Measurements from ENCODE around the gene SNRPE. TPM values are rescaled to one million over a fixed set of nuclear protein-coding genes. Genes with fewer than 3 reads are reported as not detected.
A peak's percentile ranks its signal among the peaks of the same experiment; 100 is the strongest.
"Not testable (repeated sequence)": the region's sequence is repeated elsewhere in the genome, so short reads cannot be mapped to it uniquely, and the experiment has no call there.

The SNRPE gene
- total RNA-seq, 2 experiments from 2014 or later: 344 to 373 TPM

GRCh38 chr1:203839081-203839480 is 22.3 kb upstream of the SNRPE start:
- intact Hi-C loops (cut with micrococcal nuclease): no loop called here
- no peaks in the 10 kb centered on the region for H3K9me3 Mint-ChIP-seq
- no peak overlapping the region for H3K4me3 Mint-ChIP-seq
- ChIA-PET POLR2A (no interaction called here), CTCF (interaction anchor here (2.0 kb wide), 1 partner anchor 290 kb away, joined by 7 read pairs; no protein-coding TSS in a partner anchor)
- no peaks in the 10 kb centered on the region for H3K4me1 Mint-ChIP-seq (ENCODE audit: low read depth)
- peaks cover 49% of the 10 kb centered on the region for H3K36me3 Mint-ChIP-seq (ENCODE audit: low read depth)
- no peak for DNase-seq
- TF ChIP-seq CTCF (IDR thresholded peaks at IDR 0.05): no peak
- no peak overlapping the region for H3K27ac Mint-ChIP-seq
- ATAC-seq: no peak
- H3K27me3 Mint-ChIP-seq: no peaks in the 10 kb centered on the region

- H3K36me3 Mint-ChIP-seq (ENCODE audit: low read depth): peaks cover 45% of the 10 kb centered on the region
- POLR2A ChIA-PET: interaction anchor here (0.7 kb wide), 1 partner anchor 19 kb away, joined by 5 read pairs; no protein-coding TSS in a partner anchor
- intact Hi-C loops (cut with micrococcal nuclease): no loop called here
- no peaks in the 10 kb centered on the region for H3K27me3 Mint-ChIP-seq
- CTCF ChIA-PET: interaction anchor here (0.6 to 2.0 kb wide), 2 partner anchors 27 to 289 kb away, joined by 3 to 7 read pairs; no protein-coding TSS in a partner anchor
- ATAC-seq: no peak
- no peak for TF ChIP-seq CTCF (IDR thresholded peaks at IDR 0.05)
- H3K9me3 Mint-ChIP-seq: no peaks in the 10 kb centered on the region
- H3K4me3 Mint-ChIP-seq: no peak overlapping the region
- no peak overlapping the region for H3K27ac Mint-ChIP-seq
- no peaks in the 10 kb centered on the region for H3K4me1 Mint-ChIP-seq (ENCODE audit: low read depth)
- no peak for DNase-seq
These were observed 21.1 kb upstream of the SNRPE start for GRCh38 chr1:203840208-203840808.

GRCh38 chr1:203842559-203842876 is 18.9 kb upstream of the SNRPE start:
- no peak for TF ChIP-seq CTCF (IDR thresholded peaks at IDR 0.05)
- intact Hi-C loops (cut with micrococcal nuclease): no loop called here
- Mint-ChIP-seq H3K36me3 (ENCODE audit: low read depth) (peaks cover 55% of the 10 kb centered on the region), H3K4me3 (no peak overlapping the region), H3K4me1 (ENCODE audit: low read depth) (no peaks in the 10 kb centered on the region), H3K27ac (no peak overlapping the region), H3K27me3 (no peaks in the 10 kb centered on the region), H3K9me3 (no peaks in the 10 kb centered on the region)
- DNase-seq (no peak), ATAC-seq (no peak)
- POLR2A ChIA-PET: no interaction called here
- CTCF ChIA-PET: no interaction called here

GRCh38 chr1:203843435-203843834 is 18.0 kb upstream of the SNRPE start:
- no peak for ATAC-seq
- Mint-ChIP-seq H3K36me3 (ENCODE audit: low read depth) (peaks cover 51% of the 10 kb centered on the region), H3K4me3 (no peak overlapping the region), H3K4me1 (ENCODE audit: low read depth) (no peaks in the 10 kb centered on the region), H3K27ac (peak overlapping the region; percentile 43), H3K9me3 (no peaks in the 10 kb centered on the region), H3K27me3 (no peaks in the 10 kb centered on the region)
- DNase-seq: no peak
- intact Hi-C loops (cut with micrococcal nuclease): no loop called here
- ChIA-PET POLR2A (no interaction called here), CTCF (no interaction called here)
- no peak for TF ChIP-seq CTCF (IDR thresholded peaks at IDR 0.05)

GRCh38 chr1:203853112-203853511 is 8.3 kb upstream of the SNRPE start:
- H3K27me3 Mint-ChIP-seq; H3K9me3 Mint-ChIP-seq; POLR2A ChIA-PET; ATAC-seq; H3K4me1 Mint-ChIP-seq (ENCODE audit: low read depth); intact Hi-C loops (cut with micrococcal nuclease); DNase-seq; H3K27ac Mint-ChIP-seq; H3K4me3 Mint-ChIP-seq; CTCF ChIA-PET: not testable (repeated sequence)
- H3K36me3 Mint-ChIP-seq (ENCODE audit: low read depth): peaks cover 22% of the 10 kb centered on the region

All from activated CD8-positive, alpha-beta T cell treated with anti-CD3 and anti-CD28 coated beads for 36 hours (primary cell).